Measurements from ENCODE around the gene NCOA3.

NCOA3 gene

GRCh38 chr20:47466213-47466612, 35.5 kb upstream of the NCOA3 start:
- TF ChIP-seq CTCF (IDR thresholded peaks at IDR 0.05; ENCODE audit: extremely low read depth, missing control alignments), result no peak

GRCh38 chr20:47466704-47467459, 34.8 kb upstream of the NCOA3 start:
- no peak for TF ChIP-seq CTCF (IDR thresholded peaks at IDR 0.05; ENCODE audit: extremely low read depth, missing control alignments)
- no peak for DNase-seq (ENCODE audit: low spot score)

More at GRCh38 chr20:47466213-47466612, 35.5 kb upstream of the NCOA3 start:
- DNase-seq (ENCODE audit: low spot score), result no peak

GRCh38 chr20:47468290-47469050, 33.2 kb upstream of the NCOA3 start:
- no peak for TF ChIP-seq CTCF (IDR thresholded peaks at IDR 0.05; ENCODE audit: extremely low read depth, missing control alignments)
- peak; percentile 47 for DNase-seq (ENCODE audit: low spot score)

- TF ChIP-seq CTCF (IDR thresholded peaks at IDR 0.05; ENCODE audit: extremely low read depth, missing control alignments), result no peak
- DNase-seq (ENCODE audit: low spot score), result no peak
These were observed 26.2 kb upstream of the NCOA3 start for GRCh38 chr20:47475419-47476044.

GRCh38 chr20:47476452-47476851, 25.2 kb upstream of the NCOA3 start:
- no peak for DNase-seq (ENCODE audit: low spot score)
- no peak for TF ChIP-seq CTCF (IDR thresholded peaks at IDR 0.05; ENCODE audit: extremely low read depth, missing control alignments)

- no peak for DNase-seq (ENCODE audit: low spot score)
- TF ChIP-seq CTCF (IDR thresholded peaks at IDR 0.05; ENCODE audit: extremely low read depth, missing control alignments), result no peak
These were observed 22.6 kb upstream of the NCOA3 start for GRCh38 chr20:47479093-47479492.

GRCh38 chr20:47479506-47479905, 22.2 kb upstream of the NCOA3 start:
- TF ChIP-seq CTCF (IDR thresholded peaks at IDR 0.05; ENCODE audit: extremely low read depth, missing control alignments), result no peak
- no peak for DNase-seq (ENCODE audit: low spot score)

Measured in GM20000 (cell line).